ACC112 (cell line): ENCODE measurements around the gene GLRA3.

Source experiments
- H2AFZ ChIP-seq: fragments of 200-600 bp; sonication (generic); one replicate; pipeline ENCODE4 v1.6.0; 2017; ENCODE audit warnings: antibody characterized with exemption, low read length; ENCODE audit not compliant: unreplicated experiment
- H3K27ac ChIP-seq: fragments of 200-600 bp; sonication (generic); 2 replicates; pipeline ENCODE4 v1.5.1; 2014; ENCODE audit warnings: low read depth, mild to moderate bottlenecking, antibody characterized with exemption, low read length, moderate library complexity
- H3K27me3 ChIP-seq: fragments of 200-600 bp; sonication (generic); 2 replicates; pipeline ENCODE4 v1.6.1; 2014; ENCODE audit warnings: mild to moderate bottlenecking, antibody characterized with exemption, low read length, moderate library complexity, mixed read lengths; ENCODE audit not compliant: insufficient read depth
- H3K36me3 ChIP-seq: fragments of 200-600 bp; sonication (generic); 2 replicates; pipeline ENCODE4 v1.6.1; 2016; ENCODE audit warnings: mild to moderate bottlenecking, antibody characterized with exemption, low read length, moderate library complexity, mixed read lengths; ENCODE audit not compliant: insufficient read depth
- H3K4me1 ChIP-seq: fragments of 200-600 bp; sonication (generic); one replicate; pipeline ENCODE4 v1.6.1; 2016; ENCODE audit warnings: low read length, mixed read lengths; ENCODE audit not compliant: insufficient read depth, unreplicated experiment, control insufficient read depth
- H3K4me3 ChIP-seq: fragments of 200-600 bp; sonication (generic); 2 replicates; pipeline ENCODE4 v1.5.1; 2014; ENCODE audit warnings: mild to moderate bottlenecking, low read depth, low read length
- H3K79me2 ChIP-seq: fragments of 200-600 bp; sonication (generic); one replicate; pipeline ENCODE4 v1.6.0; 2016; ENCODE audit warnings: low read length; ENCODE audit not compliant: control insufficient read depth, unreplicated experiment, insufficient read depth

Gene GLRA3

GRCh38 chr4:174761451-174761850 is 67.6 kb downstream of the GLRA3 start:
- no peaks in the 10 kb centered on the region for H3K27me3 ChIP-seq
- no peaks in the 10 kb centered on the region for H3K4me1 ChIP-seq
- no peak overlapping the region for H3K4me3 ChIP-seq
- H3K36me3 ChIP-seq = no peaks in the 10 kb centered on the region
- H3K27ac ChIP-seq = no peak overlapping the region
- H2AFZ ChIP-seq = no peak overlapping the region
- H3K79me2 ChIP-seq = no peaks in the 10 kb centered on the region

DNA sequence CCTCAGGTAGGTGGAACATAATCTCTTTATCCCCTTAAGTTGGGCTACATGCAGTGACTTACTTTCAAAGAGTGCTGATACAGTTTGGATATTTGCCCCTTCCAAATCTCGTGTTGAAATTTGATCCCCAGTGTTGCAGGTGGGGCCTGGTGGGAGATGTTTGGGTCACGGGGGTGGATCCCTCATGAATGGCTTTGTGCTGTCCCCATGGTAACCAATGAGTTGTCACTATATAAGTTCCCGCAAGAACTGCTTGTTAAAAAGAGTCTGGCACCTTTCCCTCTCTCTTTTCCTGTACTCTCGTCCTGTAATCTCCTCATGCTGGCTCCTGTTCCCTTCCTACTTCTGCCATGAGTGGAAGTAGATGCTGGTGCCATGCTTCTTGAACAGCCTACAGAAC is 71.3 kb downstream of the GLRA3 start:
- H2AFZ ChIP-seq = no peak overlapping the region
- no peaks in the 10 kb centered on the region for H3K79me2 ChIP-seq
- H3K4me3 ChIP-seq = no peak overlapping the region

DNA sequence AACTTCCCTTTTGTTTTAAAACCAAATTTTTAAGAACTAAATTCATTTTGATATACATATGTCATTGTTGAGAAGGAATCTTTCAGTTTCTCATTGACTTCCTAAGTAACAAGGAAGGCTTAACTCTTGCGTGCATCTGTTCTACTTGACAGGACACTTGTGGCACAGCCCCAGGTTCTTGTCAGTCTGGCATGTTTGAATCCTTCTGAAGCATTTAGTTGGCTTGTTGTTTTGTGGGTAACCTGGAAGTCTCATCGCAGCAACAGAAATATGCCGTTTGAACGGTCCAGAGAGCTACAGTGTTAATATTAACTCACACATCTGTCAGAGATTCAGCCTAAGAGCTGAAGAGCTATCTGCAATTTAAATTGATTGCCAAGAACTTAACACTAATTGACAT is 76.0 kb downstream of the GLRA3 start:
- Histone ChIP-seq H3K27ac (no peak overlapping the region), H3K79me2 (no peaks in the 10 kb centered on the region), H3K4me3 (no peak overlapping the region), H3K27me3 (no peaks in the 10 kb centered on the region), H2AFZ (no peak overlapping the region), H3K36me3 (no peaks in the 10 kb centered on the region), H3K4me1 (no peaks in the 10 kb centered on the region)

More for the DNA sequence above, 71.3 kb downstream of the GLRA3 start:
- no peak overlapping the region for H3K27ac ChIP-seq
- no peaks in the 10 kb centered on the region for H3K27me3 ChIP-seq
- H3K36me3 ChIP-seq = no peaks in the 10 kb centered on the region
- H3K4me1 ChIP-seq = no peaks in the 10 kb centered on the region

DNA sequence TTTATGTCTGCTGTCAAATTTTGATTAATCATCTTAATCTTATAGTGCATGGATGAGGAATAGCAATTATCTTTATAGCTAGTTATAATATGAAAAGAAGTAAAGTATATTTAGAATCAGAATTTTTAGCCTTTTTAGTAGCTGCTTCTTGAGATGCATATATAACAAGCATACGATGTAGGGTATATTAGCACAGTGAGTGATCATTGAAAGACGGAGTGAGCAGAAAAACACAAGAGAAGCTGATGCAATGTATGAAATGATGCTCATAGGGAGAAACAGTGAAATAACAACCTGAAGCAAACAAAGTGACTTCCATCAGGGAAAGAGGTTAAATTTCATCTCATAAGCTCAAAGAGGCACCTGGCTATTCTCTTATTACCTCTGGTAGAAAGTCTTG is 77.0 kb downstream of the GLRA3 start:
- Histone ChIP-seq H2AFZ (no peak overlapping the region), H3K4me3 (no peak overlapping the region), H3K79me2 (no peaks in the 10 kb centered on the region), H3K36me3 (no peaks in the 10 kb centered on the region), H3K27me3 (no peaks in the 10 kb centered on the region), H3K27ac (no peak overlapping the region), H3K4me1 (no peaks in the 10 kb centered on the region)

DNA sequence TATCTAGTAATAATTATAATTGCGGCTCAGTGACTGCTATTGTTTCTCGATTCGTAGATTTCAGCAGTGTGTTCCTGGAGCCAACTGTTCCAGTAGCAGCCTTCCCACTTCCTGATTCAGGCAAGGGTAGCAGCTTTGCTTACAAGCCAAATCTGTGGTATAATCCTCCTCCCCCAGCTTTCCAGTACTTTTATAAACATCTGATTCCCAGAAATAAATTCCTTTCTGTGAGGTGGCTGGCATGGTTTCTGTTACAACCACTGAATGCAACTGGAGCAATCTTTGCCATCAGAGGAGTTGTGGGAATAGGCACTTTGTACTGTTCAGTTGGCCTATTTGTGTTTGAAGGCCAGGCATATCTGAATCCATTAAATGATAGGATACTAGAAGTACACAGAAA is 80.0 kb downstream of the GLRA3 start:
- Histone ChIP-seq H3K79me2 (no peaks in the 10 kb centered on the region), H3K27me3 (no peaks in the 10 kb centered on the region), H3K4me1 (no peaks in the 10 kb centered on the region), H2AFZ (no peak overlapping the region), H3K4me3 (no peak overlapping the region), H3K27ac (no peak overlapping the region), H3K36me3 (no peaks in the 10 kb centered on the region; the same call in 1 of the 2 replicates)

- no peaks in the 10 kb centered on the region for H3K79me2 ChIP-seq
- no peaks in the 10 kb centered on the region; the same call in 1 of the 2 replicates for H3K36me3 ChIP-seq
- no peak overlapping the region for H3K27ac ChIP-seq
- H3K4me3 ChIP-seq = no peak overlapping the region
- no peaks in the 10 kb centered on the region for H3K4me1 ChIP-seq
- no peaks in the 10 kb centered on the region for H3K27me3 ChIP-seq
- H2AFZ ChIP-seq = no peak overlapping the region
These were observed 82.3 kb downstream of the GLRA3 start for GRCh38 chr4:174746710-174747109.

DNA sequence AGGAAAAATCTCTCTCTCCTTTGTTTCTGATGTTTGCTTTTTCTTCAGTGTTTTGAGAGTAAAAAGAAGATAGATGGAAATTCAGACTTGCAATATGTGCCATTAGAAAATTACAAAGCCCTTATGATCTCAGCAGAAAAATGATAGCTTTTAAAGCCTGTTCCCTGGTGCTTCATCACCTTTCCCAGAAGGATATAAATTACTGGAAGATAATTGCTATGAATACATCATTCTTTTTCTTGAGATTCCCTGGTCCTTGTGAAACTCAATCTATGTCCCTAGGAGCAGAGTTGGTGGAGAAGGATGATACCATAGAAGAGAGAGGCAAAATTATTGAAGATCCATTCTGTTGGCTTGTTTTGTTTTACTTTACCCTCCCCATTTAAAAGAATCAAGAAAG is 86.5 kb downstream of the GLRA3 start:
- H3K4me1 ChIP-seq = no peaks in the 10 kb centered on the region
- no peaks in the 10 kb centered on the region; the same call in 1 of the 2 replicates for H3K36me3 ChIP-seq
- H3K79me2 ChIP-seq = no peaks in the 10 kb centered on the region
- no peak overlapping the region for H2AFZ ChIP-seq
- H3K27me3 ChIP-seq = no peaks in the 10 kb centered on the region
- H3K27ac ChIP-seq = no peak overlapping the region
- H3K4me3 ChIP-seq = no peak overlapping the region

DNA sequence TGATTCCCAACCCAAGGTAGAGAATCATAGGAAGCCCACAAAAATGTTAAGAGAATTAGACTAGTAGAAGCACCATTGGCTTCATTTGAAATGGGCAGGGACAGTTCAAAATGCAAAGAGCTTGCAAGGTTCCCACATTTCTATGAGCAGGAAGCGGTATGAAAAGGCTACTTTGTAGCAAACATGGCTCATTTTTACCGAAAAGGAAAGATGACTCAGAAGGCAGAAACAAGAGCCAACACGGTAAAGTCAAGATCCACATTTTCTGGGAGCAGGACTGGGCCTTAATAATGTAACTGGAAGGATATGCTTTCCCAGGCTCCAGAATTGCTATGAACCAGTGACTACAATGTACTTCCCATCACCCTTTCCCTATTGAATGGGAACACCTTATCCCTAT is 89.5 kb downstream of the GLRA3 start:
- no peak overlapping the region for H3K27ac ChIP-seq
- no peaks in the 10 kb centered on the region for H3K4me1 ChIP-seq
- H3K36me3 ChIP-seq = no peaks in the 10 kb centered on the region
- H2AFZ ChIP-seq = no peak overlapping the region
- no peaks in the 10 kb centered on the region for H3K27me3 ChIP-seq
- H3K4me3 ChIP-seq = no peak overlapping the region
- no peaks in the 10 kb centered on the region for H3K79me2 ChIP-seq

DNA sequence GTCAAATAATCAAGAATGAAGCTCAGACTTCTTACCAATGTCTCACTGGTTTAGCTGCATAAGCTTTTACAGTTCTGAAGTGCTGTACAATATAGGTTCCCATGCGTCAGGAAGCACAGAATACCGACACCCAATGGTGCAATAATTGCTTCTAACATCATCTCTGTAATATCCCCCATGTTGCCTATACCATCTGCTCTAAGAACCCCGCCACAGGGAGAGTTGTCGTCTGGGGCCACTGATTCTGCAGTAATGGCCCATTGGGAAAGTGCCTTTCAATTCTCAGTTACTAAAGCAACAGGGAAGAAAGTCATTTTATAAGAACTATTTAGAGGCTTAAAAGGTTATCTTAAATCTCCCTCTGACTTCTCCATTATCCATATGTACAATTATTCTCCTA is 94.9 kb downstream of the GLRA3 start:
- Histone ChIP-seq H3K36me3 (no peaks in the 10 kb centered on the region), H3K27ac (no peak overlapping the region), H3K4me1 (no peaks in the 10 kb centered on the region), H3K4me3 (no peak overlapping the region), H3K27me3 (no peaks in the 10 kb centered on the region), H2AFZ (no peak overlapping the region), H3K79me2 (no peaks in the 10 kb centered on the region)

DNA sequence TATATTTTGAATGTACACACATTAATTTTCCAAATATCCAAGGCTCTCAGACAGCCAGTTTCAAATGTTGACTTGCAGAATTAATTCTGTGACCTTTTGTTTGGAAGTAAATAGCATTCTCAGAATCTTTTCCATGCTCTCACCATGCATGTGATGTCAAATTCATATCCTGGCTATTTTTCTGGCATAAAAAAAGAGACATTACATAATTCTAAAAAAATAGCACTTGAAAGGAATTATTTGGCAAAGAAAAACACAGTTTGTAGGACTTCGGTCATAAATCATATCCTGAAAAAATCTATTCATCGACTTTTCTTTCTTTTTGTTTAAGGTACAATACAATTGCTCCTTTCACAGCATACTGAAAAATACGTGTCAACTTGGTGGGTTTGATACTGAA is 111.2 kb downstream of the GLRA3 start:
- Histone ChIP-seq H2AFZ (peak overlapping the region; percentile 53), H3K79me2 (no peaks in the 10 kb centered on the region), H3K36me3 (no peaks in the 10 kb centered on the region), H3K4me3 (no peak overlapping the region), H3K4me1 (peaks cover 8% of the 10 kb centered on the region), H3K27me3 (no peaks in the 10 kb centered on the region), H3K27ac (no peak overlapping the region)

DNA sequence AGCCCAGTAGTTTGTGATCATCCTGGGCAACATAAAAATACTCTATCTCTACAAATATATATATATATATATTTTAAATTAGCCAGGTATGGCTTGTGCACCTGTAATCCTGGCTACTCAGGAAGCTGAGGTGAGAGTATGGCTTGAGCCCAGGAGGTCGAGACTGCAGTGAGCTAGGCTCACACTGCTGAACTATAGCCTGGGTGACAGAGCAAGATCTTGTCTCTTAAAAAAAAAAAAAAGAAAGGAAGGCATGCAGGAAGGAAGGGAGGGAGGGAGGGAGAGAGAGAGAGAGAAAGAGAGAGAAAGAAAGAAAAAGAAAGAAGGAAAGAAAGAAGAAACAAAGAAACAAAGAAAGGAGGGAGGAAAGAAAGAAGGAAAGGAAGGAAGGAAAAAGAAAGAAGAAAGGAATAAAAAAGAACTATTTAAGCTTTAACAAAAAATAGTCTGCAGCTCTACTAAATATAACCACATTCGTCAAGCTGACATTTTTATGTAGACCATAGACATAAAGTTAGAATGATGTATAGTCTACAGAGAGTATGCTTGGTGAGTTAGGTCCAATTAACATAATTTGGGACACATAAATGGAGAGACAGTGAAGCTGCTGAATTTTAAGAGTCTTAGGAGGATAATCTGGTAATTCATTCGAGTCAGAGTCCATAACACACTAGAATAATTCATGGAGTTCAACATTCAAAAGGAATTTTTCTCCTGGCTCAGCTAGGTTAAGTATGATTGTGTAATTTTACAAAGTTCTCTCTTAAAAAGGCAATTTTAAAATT is 111.9 kb downstream of the GLRA3 start:
- Histone ChIP-seq H3K27ac (no peak overlapping the region), H3K27me3 (no peaks in the 10 kb centered on the region), H3K36me3 (no peaks in the 10 kb centered on the region), H3K4me1 (peaks cover 8% of the 10 kb centered on the region), H3K4me3 (no peak overlapping the region), H2AFZ (peak overlapping the region; percentile 53), H3K79me2 (no peaks in the 10 kb centered on the region)
